HL-60 (cell line): ENCODE results near the gene CHST11.

Experiments
- DNase-seq, 2 experiments: peaks; one replicate each; pipeline ENCODE4 v3.0.0-alpha.2; 2010 to 2020; ENCODE audit warnings: low read depth in 1 of 2, low spot score in 1 of 2
- H3K27ac ChIP-seq: fragments of 250-450 bp; sonication (Bioruptor Pico); replicated peaks from 2 replicates; pipeline ENCODE4 v1.5.1; 2020; ENCODE audit warnings: mild to moderate bottlenecking, moderate library complexity
- H3K27me3 ChIP-seq: fragments of 250-450 bp; sonication (Bioruptor Pico); 2 replicates; pipeline ENCODE4 v1.5.1; 2021; ENCODE audit warnings: mild to moderate bottlenecking, moderate library complexity; ENCODE audit not compliant: insufficient read depth, poor library complexity, severe bottlenecking
- H3K4me3 ChIP-seq: replicated peaks from 2 replicates; pipeline ENCODE4 v1.5.1; 2011; ENCODE audit warnings: mild to moderate bottlenecking, control low read depth, low read length; ENCODE audit not compliant: insufficient read depth
- GABPA ChIP-seq: IDR thresholded peaks from 2 replicates; pipeline ENCODE4 v1.6.1; 2012; ENCODE audit warnings: low read depth
- POLR2AphosphoS5 ChIP-seq: IDR thresholded peaks from 2 replicates; pipeline ENCODE4 v1.6.1; 2012; ENCODE audit warnings: low read depth
- SPI1 ChIP-seq: IDR thresholded peaks from 2 replicates; pipeline ENCODE4 v1.6.1; 2012; ENCODE audit warnings: low read depth, mild to moderate bottlenecking, borderline replicate concordance
- TF ChIP-seq, protein P1 (sequence below): IDR thresholded peaks from one replicate; pipeline ENCODE4 v1.5.1; 2011; ENCODE audit warnings: low read length, control low read depth, inconsistent platforms; ENCODE audit not compliant: insufficient read depth
- TF ChIP-seq, protein P2 (sequence below): IDR thresholded peaks from 2 replicates; pipeline ENCODE4 v1.6.1; 2012; ENCODE audit warnings: low read depth; ENCODE audit not compliant: insufficient replicate concordance

The CHST11 gene

DNA sequence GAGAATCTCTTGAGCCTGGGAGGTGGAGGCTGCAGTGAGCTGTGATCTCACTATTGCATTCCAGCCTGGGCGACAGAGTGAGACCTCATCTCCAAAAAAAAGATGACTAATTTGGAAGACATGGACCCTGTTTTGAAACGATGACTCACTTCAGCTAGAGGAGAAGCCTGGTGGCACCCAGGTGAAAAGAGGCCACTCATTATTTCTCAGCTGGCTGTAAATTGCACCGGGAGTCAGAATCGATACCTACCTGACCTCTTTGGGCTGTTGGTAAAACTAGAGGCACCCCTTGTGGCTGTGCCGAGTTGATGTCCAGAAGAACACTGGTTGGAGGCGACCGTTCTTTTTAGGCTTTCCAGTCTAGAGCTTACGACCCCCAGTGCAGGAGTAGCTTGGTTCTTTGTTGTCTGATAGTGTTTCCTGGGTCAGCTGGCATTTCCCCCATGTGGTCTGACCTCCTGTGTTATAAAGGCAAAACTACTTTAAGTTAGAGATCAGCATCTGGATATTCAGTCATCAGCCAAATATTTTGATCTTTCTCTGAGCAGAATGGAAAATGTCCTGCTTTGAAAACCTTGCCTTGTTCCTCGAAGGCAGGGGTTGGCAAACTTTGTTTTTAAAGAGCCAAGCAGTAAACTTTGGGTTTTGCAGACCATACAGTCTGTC lies 93.2 kb downstream of the CHST11 start:
- no peak overlapping the region for H3K27ac ChIP-seq
- no peak for DNase-seq
- H3K27me3 ChIP-seq = no peaks in the 10 kb centered on the region
- TF ChIP-seq GABPA (no peak), SPI1 (no peak)
- H3K4me3 ChIP-seq = no peak overlapping the region

DNA sequence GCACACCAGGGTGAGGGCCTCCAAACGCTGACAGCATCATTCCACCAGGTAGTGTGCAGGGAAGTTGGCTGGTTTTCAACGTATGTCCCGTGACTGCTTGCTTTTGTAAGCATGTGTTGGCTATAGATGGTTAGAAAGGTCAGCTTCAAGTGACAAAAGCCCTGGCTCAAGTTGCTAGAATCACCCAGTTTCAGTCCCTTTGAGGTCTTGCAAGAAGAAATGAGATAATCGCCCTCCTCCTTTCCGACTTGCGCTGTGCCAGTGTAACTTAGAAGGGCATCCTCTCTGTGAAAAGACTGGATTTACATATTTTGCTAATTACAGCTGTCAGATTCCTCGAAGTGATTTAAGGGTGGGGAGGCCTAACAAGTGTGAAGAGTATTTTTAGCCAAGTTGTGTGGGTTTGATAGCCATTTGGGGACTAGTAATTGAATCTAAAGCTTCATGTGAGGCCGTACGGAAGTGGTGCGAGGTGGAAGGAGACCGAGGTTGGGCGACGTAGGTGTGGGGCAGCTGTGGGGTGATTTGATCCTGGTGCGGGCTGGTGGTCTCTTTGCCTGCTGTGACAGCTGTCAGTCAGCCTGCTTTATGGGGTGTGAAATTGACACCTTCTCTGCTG lies 94.7 kb downstream of the CHST11 start:
- DNase-seq = no peak

DNA sequence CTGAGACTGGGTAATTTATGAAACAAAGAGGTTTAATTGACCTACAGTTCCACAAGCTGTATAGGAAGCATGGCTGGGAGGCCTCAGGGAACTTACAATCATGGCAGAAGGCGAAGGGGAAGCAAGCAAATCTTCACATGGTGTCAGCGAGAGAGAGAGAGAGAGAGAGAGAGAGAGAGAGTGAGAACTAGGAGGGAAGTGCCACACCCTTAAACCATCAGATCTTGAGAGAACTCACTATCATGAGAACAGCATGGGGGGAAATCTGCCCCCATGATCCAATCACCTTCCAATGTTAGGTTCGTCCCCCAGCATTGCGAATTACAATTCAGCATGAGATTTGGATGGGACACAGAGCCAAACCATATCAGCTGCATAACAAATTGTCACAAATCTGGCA lies 96.7 kb downstream of the CHST11 start:
- no peaks in the 10 kb centered on the region for H3K27me3 ChIP-seq
- H3K27ac ChIP-seq = no peak overlapping the region
- TF ChIP-seq GABPA = no peak
- no peak for TF ChIP-seq SPI1
- TF ChIP-seq, protein P1, sequence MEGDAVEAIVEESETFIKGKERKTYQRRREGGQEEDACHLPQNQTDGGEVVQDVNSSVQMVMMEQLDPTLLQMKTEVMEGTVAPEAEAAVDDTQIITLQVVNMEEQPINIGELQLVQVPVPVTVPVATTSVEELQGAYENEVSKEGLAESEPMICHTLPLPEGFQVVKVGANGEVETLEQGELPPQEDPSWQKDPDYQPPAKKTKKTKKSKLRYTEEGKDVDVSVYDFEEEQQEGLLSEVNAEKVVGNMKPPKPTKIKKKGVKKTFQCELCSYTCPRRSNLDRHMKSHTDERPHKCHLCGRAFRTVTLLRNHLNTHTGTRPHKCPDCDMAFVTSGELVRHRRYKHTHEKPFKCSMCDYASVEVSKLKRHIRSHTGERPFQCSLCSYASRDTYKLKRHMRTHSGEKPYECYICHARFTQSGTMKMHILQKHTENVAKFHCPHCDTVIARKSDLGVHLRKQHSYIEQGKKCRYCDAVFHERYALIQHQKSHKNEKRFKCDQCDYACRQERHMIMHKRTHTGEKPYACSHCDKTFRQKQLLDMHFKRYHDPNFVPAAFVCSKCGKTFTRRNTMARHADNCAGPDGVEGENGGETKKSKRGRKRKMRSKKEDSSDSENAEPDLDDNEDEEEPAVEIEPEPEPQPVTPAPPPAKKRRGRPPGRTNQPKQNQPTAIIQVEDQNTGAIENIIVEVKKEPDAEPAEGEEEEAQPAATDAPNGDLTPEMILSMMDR = no peak
- TF ChIP-seq POLR2AphosphoS5 = no peak
- TF ChIP-seq, protein P2, sequence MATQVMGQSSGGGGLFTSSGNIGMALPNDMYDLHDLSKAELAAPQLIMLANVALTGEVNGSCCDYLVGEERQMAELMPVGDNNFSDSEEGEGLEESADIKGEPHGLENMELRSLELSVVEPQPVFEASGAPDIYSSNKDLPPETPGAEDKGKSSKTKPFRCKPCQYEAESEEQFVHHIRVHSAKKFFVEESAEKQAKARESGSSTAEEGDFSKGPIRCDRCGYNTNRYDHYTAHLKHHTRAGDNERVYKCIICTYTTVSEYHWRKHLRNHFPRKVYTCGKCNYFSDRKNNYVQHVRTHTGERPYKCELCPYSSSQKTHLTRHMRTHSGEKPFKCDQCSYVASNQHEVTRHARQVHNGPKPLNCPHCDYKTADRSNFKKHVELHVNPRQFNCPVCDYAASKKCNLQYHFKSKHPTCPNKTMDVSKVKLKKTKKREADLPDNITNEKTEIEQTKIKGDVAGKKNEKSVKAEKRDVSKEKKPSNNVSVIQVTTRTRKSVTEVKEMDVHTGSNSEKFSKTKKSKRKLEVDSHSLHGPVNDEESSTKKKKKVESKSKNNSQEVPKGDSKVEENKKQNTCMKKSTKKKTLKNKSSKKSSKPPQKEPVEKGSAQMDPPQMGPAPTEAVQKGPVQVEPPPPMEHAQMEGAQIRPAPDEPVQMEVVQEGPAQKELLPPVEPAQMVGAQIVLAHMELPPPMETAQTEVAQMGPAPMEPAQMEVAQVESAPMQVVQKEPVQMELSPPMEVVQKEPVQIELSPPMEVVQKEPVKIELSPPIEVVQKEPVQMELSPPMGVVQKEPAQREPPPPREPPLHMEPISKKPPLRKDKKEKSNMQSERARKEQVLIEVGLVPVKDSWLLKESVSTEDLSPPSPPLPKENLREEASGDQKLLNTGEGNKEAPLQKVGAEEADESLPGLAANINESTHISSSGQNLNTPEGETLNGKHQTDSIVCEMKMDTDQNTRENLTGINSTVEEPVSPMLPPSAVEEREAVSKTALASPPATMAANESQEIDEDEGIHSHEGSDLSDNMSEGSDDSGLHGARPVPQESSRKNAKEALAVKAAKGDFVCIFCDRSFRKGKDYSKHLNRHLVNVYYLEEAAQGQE = no peak
- H3K4me3 ChIP-seq = no peak overlapping the region
- DNase-seq = no peak

More for the DNA sequence above, 94.7 kb downstream of the CHST11 start:
- Histone ChIP-seq H3K4me3 (no peak overlapping the region), H3K27ac (no peak overlapping the region), H3K27me3 (no peaks in the 10 kb centered on the region)
- TF ChIP-seq POLR2AphosphoS5 = no peak
- TF ChIP-seq, protein P1 = no peak

DNA sequence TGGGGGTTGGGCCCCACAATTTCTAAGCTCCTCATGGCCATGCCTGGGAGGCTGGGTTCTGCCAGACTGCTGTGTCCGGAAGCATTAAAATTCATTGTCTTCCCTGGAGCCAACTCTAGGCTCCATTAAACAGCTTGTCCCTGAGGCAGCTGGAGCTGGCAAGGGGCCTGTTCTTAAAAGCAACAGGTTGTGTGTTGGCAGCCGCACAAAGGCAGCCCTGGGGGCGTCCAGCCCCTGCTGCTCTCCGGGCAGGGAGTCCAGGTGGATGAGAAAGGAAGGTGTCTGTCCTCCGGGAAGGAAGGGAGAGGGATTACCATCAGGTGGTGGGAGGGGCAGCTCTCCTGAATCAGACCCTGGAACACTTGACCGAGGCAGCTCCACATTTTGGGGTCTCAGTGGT lies 98.9 kb downstream of the CHST11 start:
- no peak overlapping the region for H3K27ac ChIP-seq
- no peaks in the 10 kb centered on the region for H3K27me3 ChIP-seq
- no peak overlapping the region for H3K4me3 ChIP-seq
- no peak for DNase-seq
- TF ChIP-seq, protein P2 = no peak
- TF ChIP-seq SPI1 = no peak
- TF ChIP-seq POLR2AphosphoS5 = no peak
- TF ChIP-seq GABPA = no peak
- TF ChIP-seq, protein P1 = no peak
